Ramos (cell line): ENCODE measurements around the gene DIS3L2.

Source experiments
- in situ Hi-C: fragments of 300-500 bp; cut with MboI; formaldehyde crosslinking; loops from one replicate; pipeline ENCODE4 v1.14.3; 2022; ENCODE audit warnings: low sequenced_read_pairs; ENCODE audit not compliant: unreplicated experiment

DIS3L2 gene

GRCh38 chr2:231961349-231962166 is at the start of gene DIS3L2:
Gene DIS3L2 (plus strand): TSS chr2:231961713. CDS start chr2:232014928, 53,215 bp downstream.
- in situ Hi-C loops = no loop called here

GRCh38 chr2:231914077-231914690 is 47.3 kb upstream of the DIS3L2 start:
- in situ Hi-C loops = loop anchor here (25.0 kb wide), 1 partner anchor 223 kb away; no protein-coding TSS in a partner anchor

- in situ Hi-C loops = loop anchor here (25.0 kb wide), 1 partner anchor 220 kb away; no protein-coding TSS in a partner anchor
Measured at GRCh38 chr2:231917280-231918066, 44.0 kb upstream of the DIS3L2 start.

- in situ Hi-C loops = loop anchor here (25.0 kb wide), 1 partner anchor 219 kb away; no protein-coding TSS in a partner anchor
Measured at GRCh38 chr2:231918501-231919330, 42.8 kb upstream of the DIS3L2 start.

- in situ Hi-C loops = loop anchor here (25.0 kb wide), 1 partner anchor 218 kb away; no protein-coding TSS in a partner anchor
Measured at GRCh38 chr2:231919341-231920035, 42.0 kb upstream of the DIS3L2 start.

GRCh38 chr2:231920366-231920765 is 41.1 kb upstream of the DIS3L2 start:
- in situ Hi-C loops = loop anchor here (25.0 kb wide), 1 partner anchor 217 kb away; no protein-coding TSS in a partner anchor

GRCh38 chr2:231920795-231921194 is 40.7 kb upstream of the DIS3L2 start:
- in situ Hi-C loops = loop anchor here (25.0 kb wide), 1 partner anchor 217 kb away; no protein-coding TSS in a partner anchor

- in situ Hi-C loops = loop anchor here (25.0 kb wide), 1 partner anchor 215 kb away; no protein-coding TSS in a partner anchor
Measured at GRCh38 chr2:231922311-231923009, 39.1 kb upstream of the DIS3L2 start.

GRCh38 chr2:231923010-231923344 is 38.5 kb upstream of the DIS3L2 start:
- in situ Hi-C loops = loop anchor here (25.0 kb wide), 1 partner anchor 214 kb away; no protein-coding TSS in a partner anchor

GRCh38 chr2:231923951-231924888 is 37.3 kb upstream of the DIS3L2 start:
- in situ Hi-C loops = loop anchor here (25.0 kb wide), 1 partner anchor 213 kb away; no protein-coding TSS in a partner anchor

- in situ Hi-C loops = loop anchor here (25.0 kb wide), 1 partner anchor 212 kb away; no protein-coding TSS in a partner anchor
Measured at GRCh38 chr2:231924889-231925275, 36.6 kb upstream of the DIS3L2 start.

- in situ Hi-C loops = no loop called here
Measured at GRCh38 chr2:231925303-231926179, 36.0 kb upstream of the DIS3L2 start.

- in situ Hi-C loops = no loop called here
Measured at GRCh38 chr2:231926180-231926741, 35.3 kb upstream of the DIS3L2 start, which contains the start of gene NPPC. Gene NPPC (minus strand): TSS chr2:231926396. CDS start chr2:231926249, 147 bp downstream.

- in situ Hi-C loops = no loop called here
Measured at GRCh38 chr2:231926761-231927565, 34.5 kb upstream of the DIS3L2 start.

- in situ Hi-C loops = no loop called here
Measured at GRCh38 chr2:231927566-231927890, 34.0 kb upstream of the DIS3L2 start.
